ENCODE results near the gene NCMAP.

GRCh38 chr1:24606296-24606605, 50.4 kb downstream of the NCMAP start:
- TF ChIP-seq, protein P1, sequence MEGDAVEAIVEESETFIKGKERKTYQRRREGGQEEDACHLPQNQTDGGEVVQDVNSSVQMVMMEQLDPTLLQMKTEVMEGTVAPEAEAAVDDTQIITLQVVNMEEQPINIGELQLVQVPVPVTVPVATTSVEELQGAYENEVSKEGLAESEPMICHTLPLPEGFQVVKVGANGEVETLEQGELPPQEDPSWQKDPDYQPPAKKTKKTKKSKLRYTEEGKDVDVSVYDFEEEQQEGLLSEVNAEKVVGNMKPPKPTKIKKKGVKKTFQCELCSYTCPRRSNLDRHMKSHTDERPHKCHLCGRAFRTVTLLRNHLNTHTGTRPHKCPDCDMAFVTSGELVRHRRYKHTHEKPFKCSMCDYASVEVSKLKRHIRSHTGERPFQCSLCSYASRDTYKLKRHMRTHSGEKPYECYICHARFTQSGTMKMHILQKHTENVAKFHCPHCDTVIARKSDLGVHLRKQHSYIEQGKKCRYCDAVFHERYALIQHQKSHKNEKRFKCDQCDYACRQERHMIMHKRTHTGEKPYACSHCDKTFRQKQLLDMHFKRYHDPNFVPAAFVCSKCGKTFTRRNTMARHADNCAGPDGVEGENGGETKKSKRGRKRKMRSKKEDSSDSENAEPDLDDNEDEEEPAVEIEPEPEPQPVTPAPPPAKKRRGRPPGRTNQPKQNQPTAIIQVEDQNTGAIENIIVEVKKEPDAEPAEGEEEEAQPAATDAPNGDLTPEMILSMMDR (IDR thresholded peaks at IDR 0.05): no peak
- TF ChIP-seq POLR2A (IDR thresholded peaks at IDR 0.05): no peak
